Right atrium auricular region (tissue), 2 donors: ENCODE measurements around the gene GNA14. TPM values are rescaled to one million over a fixed set of nuclear protein-coding genes. Genes with fewer than 3 reads are reported as not detected.

Source experiments
- DNase-seq: peaks from one replicate; pipeline ENCODE4 v3.0.0-alpha.2; 2019; ENCODE audit warnings: low spot score
- H3K27ac ChIP-seq, 2 donors: fragments of 200-600 bp; sonication (generic); 1 replicate in 1 of 2; 2 replicates in 1 of 2; pipeline ENCODE4 v1.5.1; 2016 to 2019
- H3K27me3 ChIP-seq, 2 donors: fragments of 200-600 bp; sonication (generic); one replicate each; pipeline versions ENCODE4 v1.5.1 to v1.6.0; 2017 to 2019
- H3K36me3 ChIP-seq: fragments of 200-600 bp; sonication (generic); one replicate; pipeline ENCODE4 v1.5.1; 2016
- H3K4me1 ChIP-seq, 2 donors: fragments of 200-600 bp; sonication (generic); one replicate each; pipeline versions ENCODE4 v1.5.1 to v1.6.0; 2017 to 2019
- H3K4me3 ChIP-seq, 2 donors: fragments of 200-600 bp; sonication (generic); 1 replicate in 1 of 2; 2 replicates in 1 of 2; pipeline ENCODE4 v1.5.1; 2017 to 2019; ENCODE audit warnings: mild to moderate bottlenecking in 1 of 2, moderate library complexity in 1 of 2
- H3K9me3 ChIP-seq, 2 donors: fragments of 200-600 bp; sonication (generic); one replicate each; pipeline ENCODE4 v1.5.1; 2019
- CTCF ChIP-seq, 2 donors: fragments of 200-600 bp; sonication (generic); IDR thresholded peaks; one replicate each; pipeline ENCODE4 v1.5.1; 2019; ENCODE audit warnings: antibody characterized with exemption in 2 of 2
- total RNA-seq, 2 donors: library from RNA; depleted of rRNA; stranded (reverse); fragments of >200 nt; gene quantifications; one replicate each; pipeline ENCODE4 v1.1.0, GENCODE V29; 2016

Gene GNA14
- total RNA-seq, 2 donors from 2014 or later = 2.2 to 4.3 TPM

DNA sequence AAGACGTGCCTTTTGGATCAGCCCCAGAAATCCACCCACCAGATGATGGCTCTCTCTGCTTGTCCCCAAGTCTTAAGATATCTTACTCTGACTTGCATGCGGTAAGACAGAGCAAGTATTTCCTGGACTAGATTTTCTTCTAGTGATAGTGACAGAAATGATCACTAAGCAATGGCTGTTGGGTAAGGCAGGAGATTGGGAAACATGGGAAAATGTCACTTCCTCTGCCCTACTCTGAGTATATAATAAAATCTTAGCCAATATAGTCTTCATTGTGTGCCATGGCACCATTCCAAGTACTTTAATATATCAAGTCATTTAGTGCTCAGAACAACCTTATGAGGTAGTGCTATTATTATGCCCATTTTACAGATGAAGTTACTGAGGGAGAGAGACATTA lies 31.0 kb upstream of the GNA14 start:
- no peaks in the 10 kb centered on the region for H3K9me3 ChIP-seq
- no peak for TF ChIP-seq CTCF (IDR thresholded peaks at IDR 0.05)
- H3K27me3 ChIP-seq = no peaks in the 10 kb centered on the region
- no peak for DNase-seq
- H3K27ac ChIP-seq = no peak overlapping the region
- no peaks in the 10 kb centered on the region for H3K36me3 ChIP-seq
- H3K4me1 ChIP-seq = no peaks in the 10 kb centered on the region
- H3K4me3 ChIP-seq = no peak overlapping the region

GRCh38 chr9:77677957-77678535 lies 29.9 kb upstream of the GNA14 start:
- Histone ChIP-seq H3K4me3 (no peak overlapping the region), H3K27me3 (no peaks in the 10 kb centered on the region), H3K4me1 (no peaks in the 10 kb centered on the region), H3K27ac (no peak overlapping the region), H3K9me3 (no peaks in the 10 kb centered on the region), H3K36me3 (no peaks in the 10 kb centered on the region)
- TF ChIP-seq CTCF (IDR thresholded peaks at IDR 0.05) = no peak
- no peak for DNase-seq

DNA sequence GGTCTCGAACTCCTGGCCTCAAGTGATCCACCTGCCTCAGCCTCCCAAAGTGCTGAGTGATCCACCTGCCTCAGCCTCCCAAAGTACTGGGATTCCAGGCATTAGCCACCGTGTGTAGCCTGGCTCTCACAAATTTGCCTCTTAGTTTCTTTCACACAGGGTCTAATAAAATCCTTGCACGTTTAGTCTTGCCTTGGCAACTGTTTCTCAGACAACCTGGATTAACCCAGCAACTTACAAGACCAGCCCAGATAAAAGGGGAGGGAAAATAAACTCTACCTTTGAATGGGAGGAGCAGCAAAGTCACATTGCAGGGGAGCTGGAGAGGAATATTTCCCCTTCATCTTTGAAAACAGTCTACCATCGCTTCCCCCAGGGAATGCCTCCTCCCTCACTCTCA lies 29.3 kb upstream of the GNA14 start:
- H3K36me3 ChIP-seq = no peaks in the 10 kb centered on the region
- no peaks in the 10 kb centered on the region for H3K9me3 ChIP-seq
- no peak for TF ChIP-seq CTCF (IDR thresholded peaks at IDR 0.05)
- H3K27me3 ChIP-seq = no peaks in the 10 kb centered on the region
- no peak overlapping the region for H3K27ac ChIP-seq
- H3K4me1 ChIP-seq = no peaks in the 10 kb centered on the region
- no peak for DNase-seq
- no peak overlapping the region for H3K4me3 ChIP-seq

- Histone ChIP-seq H3K27me3 (no peaks in the 10 kb centered on the region), H3K36me3 (no peaks in the 10 kb centered on the region), H3K4me1 (no peaks in the 10 kb centered on the region), H3K4me3 (no peak overlapping the region), H3K27ac (peak overlapping the region in 1 of 2 donors; percentile 43), H3K9me3 (no peaks in the 10 kb centered on the region)
- no peak for DNase-seq
- TF ChIP-seq CTCF (IDR thresholded peaks at IDR 0.05) = no peak
These were observed 26.0 kb upstream of the GNA14 start for GRCh38 chr9:77673941-77674791.

DNA sequence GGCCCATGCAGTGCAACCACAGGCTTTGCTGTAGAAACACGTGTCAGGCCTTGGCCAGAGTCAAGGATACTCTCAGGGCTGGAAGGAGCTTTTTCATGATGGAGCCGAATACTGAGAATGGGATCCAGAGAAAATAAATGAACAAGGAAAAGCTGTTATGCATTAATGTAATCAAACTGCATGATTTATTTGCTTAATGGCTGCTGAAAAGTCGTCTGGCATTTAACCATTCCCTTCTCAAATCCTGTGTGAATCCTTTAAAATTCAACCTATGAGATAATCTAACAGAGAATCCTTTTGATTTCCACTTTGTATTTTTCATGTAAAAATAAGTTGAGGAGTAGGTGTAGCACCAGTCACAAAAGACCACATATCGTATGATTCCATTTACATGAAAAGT lies 24.1 kb upstream of the GNA14 start:
- no peaks in the 10 kb centered on the region for H3K36me3 ChIP-seq
- H3K4me3 ChIP-seq = no peak overlapping the region
- H3K27ac ChIP-seq = no peak overlapping the region
- no peaks in the 10 kb centered on the region for H3K27me3 ChIP-seq
- no peak for TF ChIP-seq CTCF (IDR thresholded peaks at IDR 0.05)
- no peak for DNase-seq
- H3K4me1 ChIP-seq = no peaks in the 10 kb centered on the region
- no peaks in the 10 kb centered on the region for H3K9me3 ChIP-seq
